Stomach smooth muscle (tissue), 2 donors: ENCODE results near the gene GPRC5C.

Experiments used
- H3K27ac ChIP-seq: one replicate; pipeline ENCODE4 v1.7.0; 2013; ENCODE audit warnings: mild to moderate bottlenecking, low read length, inconsistent platforms
- H3K27me3 ChIP-seq, 2 donors: one replicate each; pipeline ENCODE4 v1.7.0; 2013; ENCODE audit warnings: low read length in 2 of 2; ENCODE audit not compliant: insufficient read depth in 2 of 2, control insufficient read depth in 1 of 2
- H3K36me3 ChIP-seq, 2 donors: one replicate each; pipeline ENCODE4 v1.7.0; 2013; ENCODE audit warnings: low read length in 2 of 2; ENCODE audit not compliant: control insufficient read depth in 2 of 2, insufficient read depth in 2 of 2
- H3K4me1 ChIP-seq: one replicate; pipeline ENCODE4 v1.7.0; 2013; ENCODE audit warnings: low read length; ENCODE audit not compliant: control insufficient read depth, insufficient read depth
- H3K4me3 ChIP-seq, 2 donors: one replicate each; pipeline ENCODE4 v1.7.0; 2013; ENCODE audit warnings: low read length in 2 of 2
- H3K9ac ChIP-seq, 2 donors: one replicate each; pipeline ENCODE4 v1.7.0; 2013; ENCODE audit warnings: low read length in 2 of 2, mild to moderate bottlenecking in 1 of 2
- H3K9me3 ChIP-seq, 2 donors: one replicate each; pipeline ENCODE4 v1.7.0; 2013; ENCODE audit warnings: low read length in 2 of 2; ENCODE audit not compliant: control insufficient read depth in 2 of 2
- donor health status: healthy.
- donor health status: Pancreatic carcinoma.

The GPRC5C gene

GRCh38 chr17:74435775-74436359 lies 4.0 kb downstream of the GPRC5C start:
- peaks cover 15% of the 10 kb centered on the region for H3K4me1 ChIP-seq
- peaks cover 2 to 4% of the 10 kb centered on the region in 2 donors for H3K9me3 ChIP-seq
- no peak overlapping the region for H3K27ac ChIP-seq
- peaks cover 0 to 3% of the 10 kb centered on the region in 2 donors for H3K27me3 ChIP-seq
- H3K4me3 ChIP-seq = no peak overlapping the region
- H3K9ac ChIP-seq = no peak overlapping the region
- H3K36me3 ChIP-seq = peaks cover 5 to 6% of the 10 kb centered on the region in 2 donors

DNA sequence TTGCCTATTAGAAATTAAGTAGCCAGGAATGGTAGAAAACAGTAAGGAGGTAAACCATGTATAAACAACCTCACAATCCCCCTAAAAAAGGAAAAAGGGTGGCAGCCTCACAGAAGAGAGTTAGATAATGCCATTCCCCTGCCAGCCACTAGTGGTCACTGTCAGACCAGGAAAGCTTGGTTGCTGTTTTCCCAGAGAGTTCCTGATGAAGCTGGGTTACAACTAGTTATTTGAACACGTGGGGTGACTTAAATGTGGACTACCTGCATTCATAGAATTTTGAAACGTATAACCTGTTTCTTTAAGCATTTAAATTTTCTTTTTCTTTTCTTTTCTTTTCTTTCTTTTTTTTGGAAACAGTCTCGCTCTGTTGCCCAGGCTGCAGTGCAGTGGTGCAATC lies 5.8 kb downstream of the GPRC5C start:
- H3K9me3 ChIP-seq = peaks cover 2 to 4% of the 10 kb centered on the region in 2 donors
- H3K27ac ChIP-seq = no peak overlapping the region
- no peak overlapping the region for H3K4me3 ChIP-seq
- no peaks in the 10 kb centered on the region for H3K27me3 ChIP-seq
- no peak overlapping the region for H3K9ac ChIP-seq
- H3K36me3 ChIP-seq = peaks cover 5 to 6% of the 10 kb centered on the region in 2 donors
- peaks cover 8% of the 10 kb centered on the region for H3K4me1 ChIP-seq

- Histone ChIP-seq H3K27me3 (no peaks in the 10 kb centered on the region), H3K4me3 (no peak overlapping the region), H3K4me1 (peaks cover 22% of the 10 kb centered on the region), H3K9me3 (peaks cover 2 to 4% of the 10 kb centered on the region in 2 donors), H3K36me3 (peaks cover 5 to 6% of the 10 kb centered on the region in 2 donors), H3K9ac (no peak overlapping the region), H3K27ac (no peak overlapping the region)
Measured at GRCh38 chr17:74439691-74440567, 8.0 kb downstream of the GPRC5C start.

- peaks cover 2 to 4% of the 10 kb centered on the region in 2 donors for H3K9me3 ChIP-seq
- no peak overlapping the region for H3K4me3 ChIP-seq
- no peak overlapping the region for H3K27ac ChIP-seq
- no peak overlapping the region for H3K9ac ChIP-seq
- H3K27me3 ChIP-seq = no peaks in the 10 kb centered on the region
- H3K36me3 ChIP-seq = peaks cover 5 to 6% of the 10 kb centered on the region in 2 donors
- peaks cover 22% of the 10 kb centered on the region for H3K4me1 ChIP-seq
Measured at GRCh38 chr17:74441537-74441936, 9.6 kb downstream of the GPRC5C start.

- Histone ChIP-seq H3K36me3 (peaks cover 5 to 6% of the 10 kb centered on the region in 2 donors), H3K27ac (peak overlapping the region; percentile 70), H3K27me3 (no peaks in the 10 kb centered on the region), H3K4me3 (peak overlapping the region; percentile 40 to 66), H3K4me1 (peaks cover 22% of the 10 kb centered on the region), H3K9me3 (peaks cover 2 to 4% of the 10 kb centered on the region in 2 donors), H3K9ac (no peak overlapping the region)
Measured at GRCh38 chr17:74442291-74442669, 10.4 kb downstream of the GPRC5C start.

- peak overlapping the region; percentile 22 to 58 for H3K9ac ChIP-seq
- peaks cover 5 to 6% of the 10 kb centered on the region in 2 donors for H3K36me3 ChIP-seq
- H3K4me1 ChIP-seq = peaks cover 22% of the 10 kb centered on the region
- H3K27me3 ChIP-seq = no peaks in the 10 kb centered on the region
- H3K9me3 ChIP-seq = no peaks in the 10 kb centered on the region
- peak overlapping the region; percentile 40 to 66 for H3K4me3 ChIP-seq
- H3K27ac ChIP-seq = peak overlapping the region; percentile 70
Measured at GRCh38 chr17:74442670-74443515, 11.0 kb downstream of the GPRC5C start.

DNA sequence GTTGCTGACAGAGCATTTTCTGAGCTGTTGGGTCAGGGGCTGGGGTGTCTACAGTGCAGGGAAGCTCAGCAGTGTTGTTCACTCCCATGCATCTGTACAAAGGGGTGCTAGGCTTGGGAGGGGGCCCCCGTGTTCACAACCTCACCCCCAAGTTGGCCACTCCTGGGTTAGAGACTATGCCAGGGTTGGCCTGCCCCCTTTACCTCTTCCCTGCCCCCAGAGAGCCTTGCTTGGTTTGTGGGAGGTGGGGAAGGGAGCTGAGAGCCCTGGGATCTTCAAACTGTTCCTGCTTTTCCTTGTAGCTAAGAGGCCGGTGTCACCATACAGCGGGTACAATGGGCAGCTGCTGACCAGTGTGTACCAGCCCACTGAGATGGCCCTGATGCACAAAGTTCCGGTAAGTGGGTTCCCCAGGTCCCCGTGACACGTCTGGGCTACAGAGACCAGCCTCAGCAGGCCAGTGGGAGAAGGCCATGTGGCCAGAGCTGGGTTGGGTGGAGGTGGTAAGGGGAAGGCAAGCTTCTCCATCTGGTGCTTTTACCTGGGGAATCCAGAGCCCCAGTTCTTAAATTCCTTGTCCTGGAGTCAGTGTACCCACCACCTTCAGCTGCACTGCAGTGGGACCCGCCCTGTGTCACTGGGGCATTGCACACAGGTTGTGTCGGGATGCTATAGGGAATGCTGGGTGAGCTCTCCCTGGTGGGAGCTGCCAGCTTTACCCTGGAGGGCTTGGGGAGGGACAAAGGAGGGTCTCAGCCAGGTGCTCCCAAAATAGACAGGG lies 11.8 kb downstream of the GPRC5C start:
- Histone ChIP-seq H3K4me3 (peak overlapping the region; percentile 35 to 66), H3K4me1 (peaks cover 22% of the 10 kb centered on the region), H3K9me3 (no peaks in the 10 kb centered on the region), H3K9ac (peak overlapping the region in 1 of 2 donors; percentile 22), H3K27me3 (no peaks in the 10 kb centered on the region), H3K36me3 (peaks cover 5 to 6% of the 10 kb centered on the region in 2 donors), H3K27ac (peak overlapping the region; percentile 70)

DNA sequence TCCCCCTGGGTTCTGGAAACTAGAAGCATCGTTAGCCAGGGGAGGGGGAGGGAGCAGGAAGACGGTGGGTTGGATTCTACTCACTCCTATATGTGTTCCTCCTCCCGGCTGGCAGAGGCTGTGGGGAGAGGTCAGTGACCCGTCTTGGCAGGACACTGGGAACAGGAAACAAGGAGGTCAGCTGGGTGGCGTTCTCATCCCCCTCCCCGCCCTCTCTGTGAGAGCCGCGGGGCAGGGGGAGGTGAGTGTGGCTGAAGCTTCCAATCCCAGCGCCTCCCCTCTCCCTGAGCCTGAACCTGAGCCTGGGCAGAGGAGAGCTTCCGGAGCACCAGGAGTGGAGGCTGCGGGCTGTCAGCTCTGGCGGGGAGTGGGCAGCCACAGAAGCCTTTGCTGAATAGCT lies 12.5 kb downstream of the GPRC5C start:
- no peak overlapping the region for H3K9ac ChIP-seq
- H3K4me3 ChIP-seq = no peak overlapping the region
- H3K9me3 ChIP-seq = no peaks in the 10 kb centered on the region
- H3K27me3 ChIP-seq = no peaks in the 10 kb centered on the region
- H3K4me1 ChIP-seq = peaks cover 22% of the 10 kb centered on the region
- H3K27ac ChIP-seq = no peak overlapping the region
- peaks cover 5 to 6% of the 10 kb centered on the region in 2 donors for H3K36me3 ChIP-seq

GRCh38 chr17:74445158-74445557 lies 13.3 kb downstream of the GPRC5C start:
- Histone ChIP-seq H3K9ac (no peak overlapping the region), H3K27me3 (no peaks in the 10 kb centered on the region), H3K27ac (no peak overlapping the region), H3K36me3 (peaks cover 3 to 5% of the 10 kb centered on the region in 2 donors), H3K9me3 (no peaks in the 10 kb centered on the region), H3K4me3 (no peak overlapping the region), H3K4me1 (peaks cover 22% of the 10 kb centered on the region)
